HFF-Myc (cell line): ENCODE data around the gene SP7.
A peak's percentile ranks its signal among the peaks of the same experiment; 100 is the strongest.
"Not testable (repeated sequence)": the region's sequence is repeated elsewhere in the genome, so short reads cannot be mapped to it uniquely, and the experiment has no call there.

Source experiments
- DNase-seq: peaks from one replicate; pipeline ENCODE4 v3.0.0-alpha.2; 2011; ENCODE audit warnings: low read depth; ENCODE audit errors: extremely low read depth
- H3K4me3 ChIP-seq: replicated peaks from 2 replicates; pipeline ENCODE4 v1.5.1; 2011; ENCODE audit warnings: low read depth, mild to moderate bottlenecking, control low read depth, low read length
- CTCF ChIP-seq: IDR thresholded peaks from 2 replicates; pipeline ENCODE4 v1.5.1; 2012; ENCODE audit warnings: mild to moderate bottlenecking, low read depth, low read length, control low read depth; ENCODE audit errors: missing control alignments

The SP7 gene

GRCh38 chr12:53378724-53379388 lies 42.7 kb upstream of the SP7 start:
- TF ChIP-seq CTCF = no peak
- H3K4me3 ChIP-seq = peak overlapping the region; percentile 51
- DNase-seq = no peak

GRCh38 chr12:53378222-53378621 lies 42.1 kb upstream of the SP7 start:
- no peak overlapping the region for H3K4me3 ChIP-seq
- no peak for TF ChIP-seq CTCF
- no peak for DNase-seq

- no peak overlapping the region for H3K4me3 ChIP-seq
- no peak for DNase-seq
Observed at GRCh38 chr12:53376747-53377146, 40.6 kb upstream of the SP7 start.

GRCh38 chr12:53374277-53374676 lies 38.1 kb upstream of the SP7 start:
- DNase-seq, H3K4me3 ChIP-seq: not testable (repeated sequence)

More at GRCh38 chr12:53376747-53377146, 40.6 kb upstream of the SP7 start:
- TF ChIP-seq CTCF = no peak

GRCh38 chr12:53373554-53374133 lies 37.5 kb upstream of the SP7 start:
- DNase-seq, H3K4me3 ChIP-seq: not testable (repeated sequence)

- DNase-seq = no peak
- no peak for TF ChIP-seq CTCF
- no peak overlapping the region for H3K4me3 ChIP-seq
Observed at GRCh38 chr12:53365245-53365904, 29.2 kb upstream of the SP7 start.

- DNase-seq, H3K4me3 ChIP-seq: not testable (repeated sequence)
Observed at GRCh38 chr12:53361638-53362037, 25.5 kb upstream of the SP7 start.

- DNase-seq = no peak
- H3K4me3 ChIP-seq = no peak overlapping the region
- TF ChIP-seq CTCF = no peak
Observed at GRCh38 chr12:53358836-53359419, 22.8 kb upstream of the SP7 start.
